ENCODE measurements around the gene DNAJA1. TPM values are rescaled to one million over a fixed set of nuclear protein-coding genes. Genes with fewer than 3 reads are reported as not detected.
"Not testable (repeated sequence)": the region's sequence is repeated elsewhere in the genome, so short reads cannot be mapped to it uniquely, and the experiment has no call there.

DNAJA1 gene
- total RNA-seq, 1 donor from 2014 or later: 70.0 TPM

GRCh38 chr9:32991897-32992594 lies 33.0 kb upstream of the DNAJA1 start:
- H3K36me3 ChIP-seq: peaks cover 0 to 34% of the 10 kb centered on the region in 2 donors

GRCh38 chr9:32992595-32993238 lies 32.4 kb upstream of the DNAJA1 start:
- Histone ChIP-seq H3K9me3 (no peaks in the 10 kb centered on the region), H3K36me3 (peaks cover 0 to 28% of the 10 kb centered on the region in 2 donors), H3K27ac (no peak overlapping the region), H3K4me3 (no peak overlapping the region), H3K4me1 (no peaks in the 10 kb centered on the region), H3K27me3 (no peaks in the 10 kb centered on the region)
- TF ChIP-seq POLR2A (IDR thresholded peaks at IDR 0.05) (no peak), POLR2AphosphoS5 (IDR thresholded peaks at IDR 0.05; ENCODE audit: insufficient read depth in 1 of 2, low read depth in 1 of 2) (no peak), CTCF (IDR thresholded peaks at IDR 0.05) (no peak)
- DNase-seq (ENCODE audit: extremely low spot score in 2 of 2): no peak
- intact Hi-C loops (cut with DNase I): loop anchor here (10.0 kb wide), 1 partner anchor 418 kb away; the partner anchor contains the start of gene NDUFB6

More at GRCh38 chr9:32991897-32992594, 33.0 kb upstream of the DNAJA1 start:
- no peak overlapping the region for H3K4me3 ChIP-seq
- intact Hi-C loops (cut with DNase I): loop anchor here (10.0 kb wide), 1 partner anchor 417 kb away; the partner anchor contains the start of gene NDUFB6
- no peak overlapping the region for H3K27ac ChIP-seq
- H3K4me1 ChIP-seq: no peaks in the 10 kb centered on the region
- TF ChIP-seq POLR2A (IDR thresholded peaks at IDR 0.05) (no peak), CTCF (IDR thresholded peaks at IDR 0.05) (no peak), POLR2AphosphoS5 (IDR thresholded peaks at IDR 0.05; ENCODE audit: insufficient read depth in 1 of 2, low read depth in 1 of 2) (no peak)
- DNase-seq (ENCODE audit: extremely low spot score in 2 of 2): no peak
- H3K9me3 ChIP-seq: no peaks in the 10 kb centered on the region
- no peaks in the 10 kb centered on the region for H3K27me3 ChIP-seq

- H3K36me3 ChIP-seq; DNase-seq (ENCODE audit: extremely low spot score in 2 of 2); intact Hi-C loops (cut with DNase I); H3K9me3 ChIP-seq; H3K27me3 ChIP-seq: not testable (repeated sequence)
- peak overlapping the region; percentile 88 for H3K27ac ChIP-seq
- H3K4me1 ChIP-seq: peaks cover 21% of the 10 kb centered on the region
- peak overlapping the region; percentile 80 to 84 for H3K4me3 ChIP-seq
Observed at GRCh38 chr9:33000682-33001055, 24.4 kb upstream of the DNAJA1 start.

- intact Hi-C loops (cut with DNase I); H3K9me3 ChIP-seq; H3K27me3 ChIP-seq; H3K36me3 ChIP-seq; H3K4me3 ChIP-seq; H3K27ac ChIP-seq; DNase-seq (ENCODE audit: extremely low spot score in 2 of 2): not testable (repeated sequence)
- peaks cover 16% of the 10 kb centered on the region for H3K4me1 ChIP-seq
Observed at GRCh38 chr9:33005335-33005734, 19.7 kb upstream of the DNAJA1 start.

- Histone ChIP-seq H3K27ac (no peak overlapping the region), H3K9me3 (no peaks in the 10 kb centered on the region), H3K27me3 (no peaks in the 10 kb centered on the region), H3K4me3 (no peak overlapping the region), H3K4me1 (no peaks in the 10 kb centered on the region), H3K36me3 (no peaks in the 10 kb centered on the region)
- intact Hi-C loops (cut with DNase I): no loop called here
- DNase-seq (ENCODE audit: extremely low spot score in 2 of 2): no peak
- TF ChIP-seq CTCF (IDR thresholded peaks at IDR 0.05): no peak
- TF ChIP-seq POLR2AphosphoS5 (IDR thresholded peaks at IDR 0.05; ENCODE audit: insufficient read depth in 1 of 2, low read depth in 1 of 2): no peak
- TF ChIP-seq POLR2A (IDR thresholded peaks at IDR 0.05): no peak
Observed at GRCh38 chr9:33007755-33008154, 17.3 kb upstream of the DNAJA1 start.

- Histone ChIP-seq H3K36me3 (no peaks in the 10 kb centered on the region), H3K4me1 (no peaks in the 10 kb centered on the region), H3K9me3 (no peaks in the 10 kb centered on the region), H3K4me3 (no peak overlapping the region), H3K27ac (no peak overlapping the region), H3K27me3 (no peaks in the 10 kb centered on the region)
- DNase-seq (ENCODE audit: extremely low spot score in 2 of 2): no peak
- TF ChIP-seq CTCF (IDR thresholded peaks at IDR 0.05): no peak
- TF ChIP-seq POLR2A (IDR thresholded peaks at IDR 0.05): no peak
- TF ChIP-seq POLR2AphosphoS5 (IDR thresholded peaks at IDR 0.05; ENCODE audit: insufficient read depth in 1 of 2, low read depth in 1 of 2): no peak
- intact Hi-C loops (cut with DNase I): no loop called here
Observed at GRCh38 chr9:33011831-33012230, 13.2 kb upstream of the DNAJA1 start.
